Astrocyte (in vitro differentiated cells and primary cell): ENCODE results near the gene ARTN. TPM values are rescaled to one million over a fixed set of nuclear protein-coding genes. Genes with fewer than 3 reads are reported as not detected.

ENCODE experiments used
- DNase-seq: peaks from one replicate; pipeline ENCODE4 v3.0.0-alpha.2; 2010; ENCODE audit warnings: low read depth
- FAIRE-seq: peaks from 2 replicates; lab custom pipeline; 2011; peaks lifted over from hg19 to GRCh38; lab: Jason Lieb, UNC
- H2AFZ ChIP-seq: 2 replicates; pipeline ENCODE4 v1.6.0; 2012; ENCODE audit warnings: low read depth, low read length, inconsistent platforms
- H3K27ac ChIP-seq: 2 replicates; pipeline ENCODE4 v1.5.1; 2011; ENCODE audit warnings: low read depth, low read length, inconsistent platforms
- H3K27me3 ChIP-seq: 2 replicates; pipeline ENCODE4 v1.6.0; 2011; ENCODE audit warnings: low read length, inconsistent platforms; ENCODE audit not compliant: insufficient read depth
- H3K36me3 ChIP-seq: 2 replicates; pipeline ENCODE4 v1.5.1; 2011; ENCODE audit warnings: low read length, inconsistent platforms; ENCODE audit not compliant: insufficient read depth
- H3K4me1 ChIP-seq: 2 replicates; pipeline ENCODE4 v1.5.1; 2011; ENCODE audit warnings: low read length, inconsistent platforms; ENCODE audit not compliant: insufficient read depth
- H3K4me2 ChIP-seq: 2 replicates; pipeline ENCODE4 v1.6.0; 2012; ENCODE audit warnings: low read length, inconsistent platforms
- H3K4me3 ChIP-seq: 2 replicates; pipeline ENCODE4 v1.5.1; 2011; ENCODE audit warnings: low read depth, mild to moderate bottlenecking, low read length, inconsistent platforms; ENCODE audit not compliant: insufficient read depth
- H3K79me2 ChIP-seq: 2 replicates; pipeline ENCODE4 v1.6.0; 2012; ENCODE audit warnings: mild to moderate bottlenecking, low read length, inconsistent platforms; ENCODE audit not compliant: insufficient read depth
- H3K9ac ChIP-seq: 2 replicates; pipeline ENCODE4 v1.6.0; 2012; ENCODE audit warnings: mild to moderate bottlenecking, low read length, inconsistent platforms
- H3K9me3 ChIP-seq: 2 replicates; pipeline ENCODE4 v1.5.1; 2012; ENCODE audit warnings: low read depth, mild to moderate bottlenecking, low read length, inconsistent platforms; ENCODE audit not compliant: insufficient read depth
- H4K20me1 ChIP-seq: 2 replicates; pipeline ENCODE4 v1.6.0; 2012; ENCODE audit warnings: low read length, inconsistent platforms; ENCODE audit not compliant: insufficient read depth
- H3K27ac Mint-ChIP-seq: one replicate; pipeline ENCODE4 v1.8.0; 2021; ENCODE audit warnings: mild to moderate bottlenecking, mixed read lengths; ENCODE audit not compliant: unreplicated experiment
- H3K27me3 Mint-ChIP-seq: one replicate; pipeline ENCODE4 v1.8.0; 2021; ENCODE audit warnings: low read depth, mixed read lengths; ENCODE audit not compliant: unreplicated experiment
- H3K36me3 Mint-ChIP-seq: one replicate; pipeline ENCODE4 v1.8.0; 2021; ENCODE audit warnings: low read depth, mixed read lengths; ENCODE audit not compliant: unreplicated experiment
- H3K4me1 Mint-ChIP-seq: one replicate; pipeline ENCODE4 v1.8.0; 2021; ENCODE audit warnings: low read depth, mixed read lengths; ENCODE audit not compliant: unreplicated experiment
- H3K4me3 Mint-ChIP-seq: one replicate; pipeline ENCODE4 v1.8.0; 2021; ENCODE audit warnings: mild to moderate bottlenecking, moderate library complexity, mixed read lengths; ENCODE audit not compliant: unreplicated experiment
- H3K9me3 Mint-ChIP-seq: one replicate; pipeline ENCODE4 v1.8.0; 2021; ENCODE audit warnings: mild to moderate bottlenecking, mixed read lengths; ENCODE audit not compliant: unreplicated experiment
- CTCF ChIP-seq: IDR thresholded peaks from 2 replicates; pipeline ENCODE4 v1.5.1; 2011; ENCODE audit warnings: low read depth, mild to moderate bottlenecking, inconsistent platforms, low read length, moderate library complexity; ENCODE audit not compliant: insufficient read depth
- EZH2 ChIP-seq: IDR thresholded peaks from 2 replicates; pipeline ENCODE4 v1.6.1; 2012; ENCODE audit warnings: mild to moderate bottlenecking, low read length, inconsistent platforms; ENCODE audit not compliant: insufficient read depth
- total RNA-seq: library from RNA; stranded (reverse); gene quantifications from 2 replicates; pipeline ENCODE4 v1.2.1, GENCODE V29; 2021

The ARTN gene
- total RNA-seq, 1 donor from 2014 or later = 1.5 TPM

- Mint-ChIP-seq H3K4me3 (no peak overlapping the region), H3K4me1 (peaks cover 23% of the 10 kb centered on the region), H3K36me3 (peaks cover 9% of the 10 kb centered on the region), H3K27ac (no peak overlapping the region), H3K9me3 (peaks cover 5% of the 10 kb centered on the region), H3K27me3 (peaks cover 2% of the 10 kb centered on the region)
- Histone ChIP-seq H3K36me3 (no peaks in the 10 kb centered on the region), H3K4me3 (no peak overlapping the region), H3K27me3 (no peaks in the 10 kb centered on the region), H4K20me1 (peaks cover 8% of the 10 kb centered on the region), H3K27ac (no peak overlapping the region), H3K4me2 (peak overlapping the region; percentile 85), H3K9ac (no peak overlapping the region), H3K4me1 (peaks cover 27% of the 10 kb centered on the region), H3K79me2 (no peaks in the 10 kb centered on the region), H2AFZ (no peak overlapping the region), H3K9me3 (no peaks in the 10 kb centered on the region)
- FAIRE-seq (no peak), DNase-seq (no peak)
- TF ChIP-seq CTCF = no peak
- no peak for TF ChIP-seq EZH2
Observed at GRCh38 chr1:43931711-43932660, 1.6 kb upstream of the ARTN start.

- no peak for TF ChIP-seq EZH2
- TF ChIP-seq CTCF = no peak
- Histone ChIP-seq H3K36me3 (no peaks in the 10 kb centered on the region), H3K79me2 (no peaks in the 10 kb centered on the region), H3K4me2 (peak overlapping the region; percentile 85), H3K9me3 (no peaks in the 10 kb centered on the region), H3K4me1 (peaks cover 27% of the 10 kb centered on the region), H3K27ac (no peak overlapping the region), H2AFZ (peak overlapping the region; percentile 69), H3K9ac (peak overlapping the region; percentile 64), H3K4me3 (peak overlapping the region; percentile 15), H3K27me3 (no peaks in the 10 kb centered on the region), H4K20me1 (peaks cover 10% of the 10 kb centered on the region)
- peaks cover 18% of the 10 kb centered on the region for H3K4me1 Mint-ChIP-seq
- DNase-seq = peak; percentile 53
- FAIRE-seq = no peak
- no peak overlapping the region for H3K27ac Mint-ChIP-seq
- peak overlapping the region; percentile 61 for H3K4me3 Mint-ChIP-seq
- H3K9me3 Mint-ChIP-seq = peaks cover 5% of the 10 kb centered on the region
- peaks cover 4% of the 10 kb centered on the region for H3K27me3 Mint-ChIP-seq
- peaks cover 7% of the 10 kb centered on the region for H3K36me3 Mint-ChIP-seq
Observed at GRCh38 chr1:43932786-43933385, 715 bp upstream of the ARTN start.
